ENCODE data around the gene SPOPL. TPM values are rescaled to one million over a fixed set of nuclear protein-coding genes. Genes with fewer than 3 reads are reported as not detected.
"Not testable (repeated sequence)": the region's sequence is repeated elsewhere in the genome, so short reads cannot be mapped to it uniquely, and the experiment has no call there.

The SPOPL gene
- total and polyA plus RNA-seq, 9 of the 15 experiments (the other 6 are each of a cell fraction or from before 2014, with no cell fraction given): 0.53 to 6.1 (median 4.1) TPM

DNA sequence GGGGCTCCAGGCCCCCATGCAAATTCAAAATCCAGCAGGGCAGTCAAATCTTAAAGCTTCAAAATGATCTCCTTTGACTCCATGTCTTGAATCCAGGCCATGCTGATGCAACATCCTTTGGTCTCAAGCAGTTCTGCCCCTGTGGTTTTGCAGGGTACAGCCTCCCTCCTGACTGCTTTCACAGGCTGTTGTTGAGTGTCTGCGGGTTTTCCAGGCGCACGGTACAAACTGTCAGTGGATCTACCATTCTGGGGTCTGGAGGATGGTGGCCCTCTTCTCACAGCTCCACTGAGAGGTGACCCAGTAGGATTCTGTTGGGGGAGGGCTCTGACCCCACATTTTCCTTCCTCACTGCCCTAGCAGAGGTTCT is 22.1 kb downstream of the SPOPL start:
- H3K9ac ChIP-seq (ENCODE audit: insufficient read depth in 1 of 2, low read depth in 2 of 2, low read length in 2 of 2); H3K9me1 ChIP-seq (ENCODE audit: control insufficient read depth, insufficient read depth, low read length); H3K27me3 ChIP-seq (ENCODE audit: control insufficient read depth in 2 of 2, insufficient read depth in 2 of 2, low read length in 2 of 2); H3K4me3 ChIP-seq; FAIRE-seq; H4K20me1 ChIP-seq (replicated peaks; ENCODE audit: control insufficient read depth, insufficient read depth, low read length); BruUV-seq (replicated peaks); H2AFZ ChIP-seq (ENCODE audit: low read depth, low read length); H3K36me3 ChIP-seq (ENCODE audit: control insufficient read depth, insufficient read depth, low read length); DNase-seq (ENCODE audit: extremely low read depth in 1 of 4, low spot score in 3 of 4); H3K9me3 ChIP-seq (replicated peaks; ENCODE audit: control insufficient read depth, insufficient read depth, low read depth, low read length); H3K4me1 ChIP-seq (replicated peaks in 1 of 2; ENCODE audit: control insufficient read depth in 2 of 2, insufficient read depth in 2 of 2, low read length in 2 of 2); intact Hi-C loops (cut with micrococcal nuclease); H3K27ac ChIP-seq (ENCODE audit: extremely low read depth, low read depth, low read length); CTCF ChIA-PET (ENCODE audit: low intra/inter-chr PET ratio); in situ Hi-C loops (cut with MboI); ATAC-seq; H3K4me2 ChIP-seq (ENCODE audit: insufficient read depth, low read length); TF ChIP-seq CEBPG (tag; conservative IDR thresholded peaks at IDR 0.05 in 1 of 2, IDR thresholded peaks at IDR 0.05 in 1 of 2): not testable (repeated sequence)
- TF ChIP-seq CEBPG (CRISPR knock-in tag; IDR thresholded peaks at IDR 0.05): 0 out of 2 replicates have a peak, but pooled peaks have one; percentile 33
- peaks cover 40% of the 10 kb centered on the region for H3K79me2 ChIP-seq (ENCODE audit: control insufficient read depth, insufficient read depth, low read length)
- 62% methylated on average over 3 of the region's 3 CpGs for WGBS (ENCODE audit: insufficient coverage, low coverage, missing lambda C conversion rate)
- POLR2A ChIA-PET: interaction anchor here (0.9 kb wide), 1 partner anchor 27 kb away, joined by 3 read pairs; no protein-coding TSS in a partner anchor

DNA sequence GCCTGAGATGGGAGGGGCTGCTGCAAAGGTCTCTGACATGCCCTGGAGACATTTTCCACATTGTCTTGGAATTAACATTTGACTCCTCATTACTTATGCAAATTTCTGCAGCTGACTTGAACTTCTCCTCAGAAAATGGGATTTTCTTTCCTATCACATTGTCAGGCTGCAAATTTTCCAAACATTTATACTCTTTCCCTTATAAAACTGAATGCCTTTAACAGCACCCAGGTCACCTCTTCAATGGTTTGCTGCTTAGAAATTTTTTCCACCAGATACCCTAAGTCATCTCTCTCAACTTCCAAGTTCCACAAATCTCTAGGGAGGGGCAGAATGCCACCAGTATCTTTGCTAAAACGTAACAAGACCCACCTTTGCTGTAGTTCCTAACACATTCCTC is 22.8 kb downstream of the SPOPL start:
- ATAC-seq; H4K20me1 ChIP-seq (replicated peaks; ENCODE audit: control insufficient read depth, insufficient read depth, low read length); H3K9me1 ChIP-seq (ENCODE audit: control insufficient read depth, insufficient read depth, low read length); H3K9ac ChIP-seq (ENCODE audit: insufficient read depth in 1 of 2, low read depth in 2 of 2, low read length in 2 of 2); H3K4me2 ChIP-seq (ENCODE audit: insufficient read depth, low read length); in situ Hi-C loops (cut with MboI); DNase-seq (ENCODE audit: extremely low read depth in 1 of 4, low spot score in 3 of 4); H3K27ac ChIP-seq (ENCODE audit: extremely low read depth, low read depth, low read length); H2AFZ ChIP-seq (ENCODE audit: low read depth, low read length); H3K4me3 ChIP-seq; intact Hi-C loops (cut with micrococcal nuclease); H3K36me3 ChIP-seq (ENCODE audit: control insufficient read depth, insufficient read depth, low read length); CTCF ChIA-PET (ENCODE audit: low intra/inter-chr PET ratio); H3K27me3 ChIP-seq (ENCODE audit: control insufficient read depth in 2 of 2, insufficient read depth in 2 of 2, low read length in 2 of 2); POLR2A ChIA-PET; H3K4me1 ChIP-seq (replicated peaks in 1 of 2; ENCODE audit: control insufficient read depth in 2 of 2, insufficient read depth in 2 of 2, low read length in 2 of 2); H3K9me3 ChIP-seq (replicated peaks; ENCODE audit: control insufficient read depth, insufficient read depth, low read depth, low read length); FAIRE-seq; BruUV-seq (replicated peaks): not testable (repeated sequence)
- WGBS (ENCODE audit: insufficient coverage, low coverage, missing lambda C conversion rate): 83% methylated on average over 1 of the region's 1 CpG
- 0 out of 2 replicates have a peak, but pooled peaks have one; percentile 22 for TF ChIP-seq TRIM28 (IDR thresholded peaks at IDR 0.05)
- H3K79me2 ChIP-seq (ENCODE audit: control insufficient read depth, insufficient read depth, low read length): peaks cover 37% of the 10 kb centered on the region; the same call in 2 of the 3 replicates
